GM12801 (cell line): ENCODE data around the gene MRPL46.

Experiments used
- TF ChIP-seq, protein P1 (sequence below): IDR thresholded peaks from one replicate; pipeline ENCODE4 v1.5.1; 2011; ENCODE audit warnings: control low read depth; ENCODE audit not compliant: insufficient read length; ENCODE audit errors: extremely low read depth

MRPL46 gene

DNA sequence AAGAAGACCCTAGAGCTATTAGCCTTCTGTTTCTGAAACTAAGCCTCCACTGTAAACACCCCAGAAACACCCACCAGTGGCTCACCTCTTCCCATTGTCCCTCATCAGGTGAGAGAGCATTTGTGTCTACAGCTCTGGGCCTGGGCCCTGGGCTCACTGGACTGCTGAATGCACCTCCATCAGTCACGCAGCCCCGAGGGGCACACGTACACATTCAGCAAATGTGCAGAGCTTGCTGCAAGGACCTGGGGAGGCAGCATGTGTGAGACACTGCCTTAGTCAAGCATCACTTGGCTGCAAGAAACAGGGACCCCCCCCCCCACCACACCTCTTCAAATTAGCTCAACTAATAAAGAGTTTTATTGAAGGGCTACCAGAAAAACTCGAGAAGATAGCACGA lies 29.0 kb downstream of the MRPL46 start:
- TF ChIP-seq, protein P1, sequence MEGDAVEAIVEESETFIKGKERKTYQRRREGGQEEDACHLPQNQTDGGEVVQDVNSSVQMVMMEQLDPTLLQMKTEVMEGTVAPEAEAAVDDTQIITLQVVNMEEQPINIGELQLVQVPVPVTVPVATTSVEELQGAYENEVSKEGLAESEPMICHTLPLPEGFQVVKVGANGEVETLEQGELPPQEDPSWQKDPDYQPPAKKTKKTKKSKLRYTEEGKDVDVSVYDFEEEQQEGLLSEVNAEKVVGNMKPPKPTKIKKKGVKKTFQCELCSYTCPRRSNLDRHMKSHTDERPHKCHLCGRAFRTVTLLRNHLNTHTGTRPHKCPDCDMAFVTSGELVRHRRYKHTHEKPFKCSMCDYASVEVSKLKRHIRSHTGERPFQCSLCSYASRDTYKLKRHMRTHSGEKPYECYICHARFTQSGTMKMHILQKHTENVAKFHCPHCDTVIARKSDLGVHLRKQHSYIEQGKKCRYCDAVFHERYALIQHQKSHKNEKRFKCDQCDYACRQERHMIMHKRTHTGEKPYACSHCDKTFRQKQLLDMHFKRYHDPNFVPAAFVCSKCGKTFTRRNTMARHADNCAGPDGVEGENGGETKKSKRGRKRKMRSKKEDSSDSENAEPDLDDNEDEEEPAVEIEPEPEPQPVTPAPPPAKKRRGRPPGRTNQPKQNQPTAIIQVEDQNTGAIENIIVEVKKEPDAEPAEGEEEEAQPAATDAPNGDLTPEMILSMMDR = no peak

DNA sequence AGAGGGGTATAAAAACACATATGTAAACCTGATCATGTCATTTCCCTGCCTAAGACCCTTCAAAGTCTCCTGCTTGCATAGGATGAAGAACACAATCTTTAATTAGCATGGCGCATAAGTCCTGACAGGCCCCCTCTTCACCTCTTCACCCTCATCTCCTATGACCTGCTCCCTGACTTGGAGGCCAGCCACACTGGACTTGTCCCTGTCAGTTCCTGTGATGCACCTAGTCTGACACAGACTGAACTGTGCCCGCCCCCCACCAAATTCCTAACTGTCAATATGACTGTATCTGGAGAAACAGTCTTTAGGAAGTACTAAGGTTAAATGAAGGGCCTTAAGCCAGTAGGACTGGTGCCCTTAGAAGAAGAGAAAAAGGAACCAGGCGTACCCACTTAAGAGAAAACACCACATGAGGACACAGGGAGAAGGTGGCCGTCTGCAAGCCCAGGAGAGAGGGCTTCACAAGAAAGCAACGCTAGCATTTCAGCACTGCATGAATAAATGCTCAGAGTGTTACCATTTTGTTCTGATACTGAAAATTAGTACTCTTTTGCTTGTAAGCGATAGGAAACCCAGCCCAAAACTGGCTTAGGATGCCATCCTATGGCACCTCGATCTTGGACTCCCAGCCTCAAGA lies 34.0 kb downstream of the MRPL46 start:
- TF ChIP-seq, protein P1 = no peak

DNA sequence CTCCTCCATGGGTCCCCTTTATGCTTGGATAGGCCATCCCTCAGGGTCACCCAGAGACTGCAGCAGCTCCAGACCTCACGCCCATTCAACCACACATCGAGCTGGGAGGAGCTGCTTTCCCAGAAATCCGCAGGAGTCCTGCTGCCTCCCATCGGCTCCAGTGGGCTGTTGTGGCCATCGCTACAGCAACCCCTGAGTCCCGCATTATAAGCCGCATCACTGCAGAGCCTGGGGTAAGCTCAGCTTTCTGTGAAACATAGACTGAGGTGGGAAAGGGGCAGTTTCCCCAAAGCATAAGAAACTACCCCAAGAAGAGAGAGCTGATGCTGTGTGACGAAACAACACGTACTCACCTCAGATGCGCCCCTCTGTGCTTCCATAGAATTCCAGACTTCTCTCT lies 35.7 kb downstream of the MRPL46 start:
- TF ChIP-seq, protein P1 = no peak

DNA sequence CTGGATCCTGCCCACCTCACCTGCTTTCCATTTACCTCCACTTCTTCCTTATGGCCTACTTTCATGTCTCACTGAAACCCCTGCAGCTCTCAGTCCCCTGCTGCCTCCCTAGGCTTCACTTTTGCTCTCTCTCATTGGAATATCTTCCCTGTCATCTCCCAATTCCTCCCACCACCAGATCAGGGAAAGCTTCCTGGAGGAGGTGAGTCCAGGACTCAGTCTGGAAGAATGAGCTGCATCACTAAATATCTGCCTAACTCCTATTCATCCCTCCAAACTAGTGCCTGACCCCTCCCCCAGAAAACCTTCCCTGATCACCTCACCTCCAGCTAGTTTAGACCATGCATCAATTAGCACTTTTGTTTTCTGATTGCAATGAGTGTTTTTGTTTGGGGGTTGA lies 37.1 kb downstream of the MRPL46 start:
- TF ChIP-seq, protein P1 = no peak

DNA sequence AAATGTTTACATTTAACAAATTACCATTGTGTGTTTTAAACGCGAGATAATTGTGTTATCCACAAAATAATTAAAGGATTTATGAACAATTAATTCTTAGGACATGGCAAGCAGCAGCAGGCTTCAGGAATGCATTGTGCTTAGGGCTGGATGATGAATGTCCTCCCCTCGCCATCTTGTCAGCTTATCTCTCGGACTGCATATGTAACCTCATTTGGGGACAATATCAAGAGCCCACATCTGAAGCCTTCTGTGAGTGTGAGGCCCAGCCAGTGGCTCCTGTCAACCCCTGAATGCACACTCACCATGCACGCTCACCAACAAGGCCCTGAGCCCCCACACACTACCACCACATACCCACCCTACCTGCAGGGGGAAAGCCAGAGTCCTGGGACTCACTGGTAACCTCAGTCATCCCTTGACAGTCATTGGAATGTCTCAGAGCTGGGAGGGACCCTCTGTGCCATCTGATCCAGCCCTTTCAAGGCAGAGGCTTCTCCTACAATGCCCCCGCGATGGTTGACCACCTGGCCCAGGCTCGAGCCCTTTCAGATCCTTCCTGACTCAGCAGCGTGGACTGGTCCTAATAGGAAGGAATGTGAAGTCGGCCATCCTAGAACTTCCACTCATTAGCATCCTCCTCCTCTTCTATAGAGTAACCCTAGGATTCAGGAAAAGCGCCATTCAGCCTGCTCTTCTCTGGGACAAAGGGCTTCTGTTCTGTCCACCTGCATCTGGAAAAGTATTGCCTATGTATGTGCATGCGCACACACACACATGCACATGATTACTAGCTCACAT lies 38.2 kb downstream of the MRPL46 start:
- TF ChIP-seq, protein P1 = no peak

DNA sequence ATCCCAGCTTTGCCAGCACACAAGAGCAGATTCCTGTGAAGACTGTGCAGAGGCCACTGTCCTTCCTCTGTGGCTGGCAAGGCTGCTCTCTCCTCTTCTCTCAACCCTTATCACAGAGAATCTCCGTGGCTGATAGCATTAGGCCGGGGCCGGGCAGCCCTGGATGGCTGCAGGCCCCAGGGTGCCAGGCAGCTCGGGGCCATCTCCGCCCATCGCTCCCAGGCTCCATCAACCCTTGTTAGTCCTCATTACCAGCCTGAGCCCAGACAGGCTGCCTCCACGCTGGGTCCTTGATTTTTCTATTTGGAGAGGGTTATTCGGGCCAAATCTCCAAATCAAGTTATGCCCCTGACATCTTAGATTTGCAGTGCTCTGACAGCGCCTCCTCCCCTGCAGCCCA lies 39.1 kb downstream of the MRPL46 start:
- TF ChIP-seq, protein P1 = no peak

DNA sequence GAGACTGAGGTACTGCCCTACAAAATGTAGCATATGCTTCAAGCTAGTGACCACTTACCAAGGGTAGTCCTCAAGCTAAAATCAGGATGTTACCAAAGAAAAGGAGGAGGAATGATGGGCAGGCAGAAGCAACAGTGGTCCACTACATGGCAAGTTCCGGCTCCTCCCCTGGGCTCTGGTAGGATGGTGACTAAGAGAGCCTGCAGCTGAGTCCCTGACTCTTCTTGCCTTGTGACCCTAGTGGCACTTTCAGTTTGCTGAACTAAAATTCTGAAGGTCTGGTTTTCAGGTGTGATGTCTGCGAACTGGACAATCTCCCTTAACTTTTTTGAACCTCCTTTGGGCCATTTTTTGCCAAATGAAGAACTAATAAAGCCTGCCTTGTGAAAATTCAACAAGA lies 40.9 kb downstream of the MRPL46 start:
- TF ChIP-seq, protein P1 = no peak
